Stimulated activated memory B cell treated with anti-CD40 and anti-IgM and Interleukin-4, amounts not matched to agents 10 μg/mL and 1 μg/mL and 100 μg/mL, for 72 hours (primary cell): ENCODE results near the gene GLMP.

Experiments used
- ATAC-seq: fragments of 150-1000 bp; cut with Tn5 transposase; 2 replicates; pipeline ENCODE4 v1.10.0; 2021
- H3K27ac Mint-ChIP-seq: one replicate; pipeline ENCODE4 v1.8.0; 2022; ENCODE audit warnings: mild to moderate bottlenecking, mixed read lengths
- H3K27me3 Mint-ChIP-seq: one replicate; pipeline ENCODE4 v1.8.0; 2022; ENCODE audit warnings: mixed read lengths
- H3K36me3 Mint-ChIP-seq: one replicate; pipeline ENCODE4 v1.8.0; 2022; ENCODE audit warnings: mixed read lengths
- H3K4me1 Mint-ChIP-seq: one replicate; pipeline ENCODE4 v1.8.0; 2022; ENCODE audit warnings: mixed read lengths
- H3K4me3 Mint-ChIP-seq: one replicate; pipeline ENCODE4 v1.8.0; 2022; ENCODE audit warnings: mild to moderate bottlenecking, moderate library complexity, mixed read lengths
- H3K9me3 Mint-ChIP-seq: one replicate; pipeline ENCODE4 v1.8.0; 2022; ENCODE audit warnings: mixed read lengths

The GLMP gene

DNA sequence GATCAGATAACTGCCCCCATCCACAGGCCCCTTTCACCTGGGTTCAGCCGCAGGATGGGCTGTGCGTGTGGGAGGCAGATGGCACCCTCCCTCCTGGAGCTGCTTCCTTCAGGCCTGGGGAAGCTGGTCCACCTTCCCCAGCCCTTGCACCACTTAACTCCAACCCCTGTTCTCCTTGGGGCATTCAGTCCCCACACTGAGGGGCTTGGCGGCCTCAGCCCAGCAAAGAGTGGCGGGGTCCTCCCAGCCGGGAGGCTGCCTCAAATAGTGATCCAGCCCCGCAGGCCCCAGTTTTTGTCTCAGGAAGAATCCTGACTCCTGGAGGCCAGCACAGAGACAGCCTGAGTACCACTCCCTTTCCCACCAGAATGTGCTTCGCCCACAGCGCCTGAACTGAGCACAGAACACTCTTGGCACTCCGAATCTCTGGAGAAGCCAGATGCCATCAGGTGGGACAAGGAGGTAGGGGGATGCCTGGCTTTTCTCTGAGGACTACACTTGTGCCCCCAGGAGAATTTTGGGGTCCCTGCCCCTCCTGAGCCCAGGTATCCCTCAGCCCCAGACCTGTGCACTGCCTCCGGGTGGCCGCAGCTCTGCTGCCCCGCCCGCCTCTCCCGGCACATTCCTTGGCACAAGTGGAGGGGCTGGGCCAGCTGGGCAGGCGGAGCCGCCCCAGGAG lies 48.6 kb downstream of the GLMP start:
- Mint-ChIP-seq H3K9me3 (no peaks in the 10 kb centered on the region), H3K4me3 (no peak overlapping the region), H3K36me3 (peaks cover 32% of the 10 kb centered on the region), H3K27ac (no peak overlapping the region), H3K4me1 (peaks cover 24% of the 10 kb centered on the region), H3K27me3 (peaks cover 17% of the 10 kb centered on the region)
- no peak for ATAC-seq

DNA sequence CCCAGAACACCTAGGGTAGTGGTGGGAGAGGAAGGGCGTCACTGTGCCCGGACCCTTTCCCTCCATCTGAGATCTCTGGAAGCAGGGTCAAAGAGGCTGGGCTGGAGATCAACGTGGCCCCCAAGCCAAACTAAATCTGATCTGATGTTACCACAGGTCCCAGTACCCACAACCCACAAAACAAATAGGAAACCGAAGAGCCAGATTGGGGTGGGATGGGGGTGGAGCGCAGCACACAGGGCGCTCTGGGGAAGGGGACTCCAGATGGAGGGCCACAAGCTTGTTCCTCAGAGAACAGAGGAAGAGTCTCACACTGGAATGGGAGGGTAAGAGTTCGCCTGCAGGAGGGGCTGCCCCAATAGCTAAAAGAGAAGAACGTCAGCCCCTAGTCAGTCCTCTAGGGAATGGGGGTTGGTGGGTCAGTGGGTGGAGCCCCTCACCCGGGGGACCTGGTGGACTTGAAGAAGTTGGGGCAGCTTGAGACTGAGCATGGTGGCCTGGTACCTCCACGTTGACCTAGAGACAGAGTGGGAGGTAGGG lies 49.2 kb downstream of the GLMP start:
- Mint-ChIP-seq H3K27ac (peak overlapping the region; percentile 64), H3K4me1 (peaks cover 24% of the 10 kb centered on the region), H3K36me3 (peaks cover 35% of the 10 kb centered on the region), H3K4me3 (peak overlapping the region; percentile 44), H3K27me3 (peaks cover 17% of the 10 kb centered on the region), H3K9me3 (no peaks in the 10 kb centered on the region)
- no peak for ATAC-seq

DNA sequence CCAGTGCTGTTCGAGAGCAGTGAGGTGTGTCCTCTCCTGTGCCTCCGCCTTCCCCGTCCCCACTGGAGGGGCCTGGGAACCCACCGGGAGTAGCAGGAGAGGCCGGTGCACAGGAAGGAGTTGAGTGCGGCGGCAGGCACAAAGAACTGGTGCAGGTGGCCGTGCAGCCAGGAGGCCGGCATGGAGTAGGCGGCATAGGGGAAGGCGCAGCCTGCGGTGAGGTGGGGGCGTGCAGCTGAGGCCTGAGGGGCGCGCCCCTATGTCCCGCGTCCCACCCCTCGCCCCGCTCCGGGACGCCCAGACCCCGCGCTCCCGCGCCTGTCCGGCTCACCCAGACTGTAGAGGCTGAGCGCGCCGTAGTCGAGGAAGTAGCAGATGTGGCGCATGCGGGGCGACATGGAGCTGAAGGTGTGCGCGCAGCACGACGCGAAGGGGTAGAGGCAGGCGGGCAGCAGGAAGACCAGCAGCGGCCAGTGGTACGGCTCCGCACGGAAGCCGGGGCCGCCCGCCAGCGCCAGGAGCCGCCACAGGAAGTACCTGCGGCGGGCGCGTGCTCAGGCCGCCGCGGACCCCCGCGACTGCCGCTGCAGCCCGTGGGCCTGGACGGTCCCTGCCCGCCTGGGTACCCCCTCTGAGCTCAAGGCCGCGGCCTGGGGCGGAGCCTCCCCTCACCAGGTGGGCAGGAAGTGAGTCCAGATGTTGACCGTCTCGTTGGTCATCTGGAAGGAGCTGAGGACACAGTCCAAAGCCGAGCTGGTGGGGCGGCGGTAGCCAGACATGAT lies 49.8 kb downstream of the GLMP start:
- peak overlapping the region; percentile 64 for H3K27ac Mint-ChIP-seq
- peak overlapping the region; percentile 79 for H3K4me3 Mint-ChIP-seq
- peaks cover 36% of the 10 kb centered on the region for H3K36me3 Mint-ChIP-seq

DNA sequence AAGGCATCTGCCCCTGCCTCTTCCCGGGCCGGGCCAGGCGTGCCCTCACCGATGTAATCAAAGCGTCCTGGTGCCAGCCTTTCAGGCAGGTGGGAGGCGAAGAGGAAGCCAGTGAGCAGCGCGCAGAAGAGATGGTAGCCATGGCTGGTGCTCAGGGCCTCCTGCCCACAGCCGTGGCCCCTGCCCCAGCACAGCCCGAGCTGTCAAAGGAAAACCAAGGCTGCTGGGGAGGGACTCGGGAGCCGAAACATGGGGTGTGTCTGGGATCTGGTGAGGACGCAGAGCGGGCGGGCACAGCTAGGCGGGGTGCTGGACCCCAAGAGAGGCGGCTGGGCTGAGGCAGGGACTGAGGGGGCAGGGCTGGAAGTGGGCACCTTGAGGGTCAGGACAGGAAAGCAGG lies 50.8 kb downstream of the GLMP start:
- Mint-ChIP-seq H3K27me3 (peaks cover 17% of the 10 kb centered on the region), H3K27ac (peak overlapping the region; percentile 64), H3K4me1 (peaks cover 24% of the 10 kb centered on the region), H3K9me3 (no peaks in the 10 kb centered on the region), H3K4me3 (peak overlapping the region; percentile 79), H3K36me3 (peaks cover 34% of the 10 kb centered on the region)
- ATAC-seq = no peak

More for the DNA sequence above, 49.8 kb downstream of the GLMP start:
- H3K4me1 Mint-ChIP-seq = peaks cover 24% of the 10 kb centered on the region
- H3K9me3 Mint-ChIP-seq = no peaks in the 10 kb centered on the region
- ATAC-seq = peak; percentile 67
- H3K27me3 Mint-ChIP-seq = peaks cover 17% of the 10 kb centered on the region

- no peak for ATAC-seq
- H3K4me1 Mint-ChIP-seq = peaks cover 24% of the 10 kb centered on the region
- H3K4me3 Mint-ChIP-seq = no peak overlapping the region
- H3K27ac Mint-ChIP-seq = no peak overlapping the region
- no peaks in the 10 kb centered on the region for H3K9me3 Mint-ChIP-seq
- peaks cover 35% of the 10 kb centered on the region for H3K36me3 Mint-ChIP-seq
- peaks cover 17% of the 10 kb centered on the region for H3K27me3 Mint-ChIP-seq
Measured at GRCh38 chr1:156244126-156244525, 51.4 kb downstream of the GLMP start.

GRCh38 chr1:156242738-156243137 lies 52.7 kb downstream of the GLMP start:
- Mint-ChIP-seq H3K9me3 (no peaks in the 10 kb centered on the region), H3K4me3 (no peak overlapping the region), H3K36me3 (peaks cover 49% of the 10 kb centered on the region), H3K27me3 (peaks cover 17% of the 10 kb centered on the region), H3K4me1 (peaks cover 24% of the 10 kb centered on the region), H3K27ac (no peak overlapping the region)
- no peak for ATAC-seq
